SK-N-SH treated with all-trans-retinoic acid at 6 μM for 48 hours (cell line): ENCODE measurements around the gene GPR32.
A peak's percentile ranks its signal among the peaks of the same experiment; 100 is the strongest.

ENCODE experiments used
- ATAC-seq: fragments of 200-7000 bp; cut with Tn5 transposase; 3 replicates; pipeline ENCODE4 v1.9.1; 2020; ENCODE audit warnings: mild to moderate bottlenecking, moderate library complexity
- ARNTL ChIP-seq: fragments of 450-650 bp; formaldehyde crosslinking; IDR thresholded peaks from 2 replicates; pipeline ENCODE4 v1.5.0; 2020; ENCODE audit warnings: low read depth, mild to moderate bottlenecking, moderate library complexity, borderline replicate concordance
- BACH2 ChIP-seq: fragments of 250-450 bp; sonication (Bioruptor Pico); IDR thresholded peaks from 2 replicates; pipeline ENCODE4 v1.9.0; 2021; ENCODE audit warnings: mild to moderate bottlenecking, borderline replicate concordance
- CREB5 ChIP-seq: fragments of 250-450 bp; sonication (Bioruptor Pico); IDR thresholded peaks from 2 replicates; pipeline ENCODE4 v1.5.1; 2020; ENCODE audit warnings: low read depth, mild to moderate bottlenecking, moderate library complexity
- CSDC2 ChIP-seq: fragments of 250-450 bp; sonication (Bioruptor Pico); IDR thresholded peaks from 2 replicates; pipeline ENCODE4 v1.5.0; 2020; ENCODE audit warnings: mild to moderate bottlenecking, moderate library complexity
- CSRNP3 ChIP-seq: fragments of 250-450 bp; sonication (Bioruptor Pico); IDR thresholded peaks from 2 replicates; pipeline ENCODE4 v1.5.1; 2021; ENCODE audit warnings: mild to moderate bottlenecking, moderate library complexity
- ESRRG ChIP-seq: fragments of 250-450 bp; sonication (Bioruptor Pico); IDR thresholded peaks from 2 replicates; pipeline ENCODE4 v1.6.1; 2021; ENCODE audit warnings: mild to moderate bottlenecking
- GLIS3 ChIP-seq: fragments of 250-450 bp; sonication (Bioruptor Pico); IDR thresholded peaks from 2 replicates; pipeline ENCODE4 v1.5.0; 2020; ENCODE audit warnings: mild to moderate bottlenecking, moderate library complexity
- ISL1 ChIP-seq: fragments of 250-450 bp; sonication (Bioruptor Pico); IDR thresholded peaks from 2 replicates; pipeline ENCODE4 v2.1.2; 2022; ENCODE audit warnings: mild to moderate bottlenecking, moderate library complexity
- OSR1 ChIP-seq: fragments of 250-450 bp; sonication (Bioruptor Pico); IDR thresholded peaks from 2 replicates; pipeline ENCODE4 v1.8.0; 2022; ENCODE audit warnings: moderate library complexity, mild to moderate bottlenecking, inconsistent platforms
- POU6F1 ChIP-seq: fragments of 250-450 bp; sonication (Bioruptor Pico); IDR thresholded peaks from 2 replicates; pipeline ENCODE4 v1.8.0; 2021; ENCODE audit warnings: low read depth, mild to moderate bottlenecking, moderate library complexity, borderline replicate concordance
- RARB ChIP-seq: fragments of 250-450 bp; sonication (Bioruptor Pico); IDR thresholded peaks from 2 replicates; pipeline ENCODE4 v1.8.0; 2021; ENCODE audit warnings: mild to moderate bottlenecking, moderate library complexity
- SNAI2 ChIP-seq: fragments of 250-450 bp; sonication (Bioruptor Pico); IDR thresholded peaks from 2 replicates; pipeline ENCODE4 v1.5.0; 2020; ENCODE audit warnings: mild to moderate bottlenecking, moderate library complexity
- TCF4 ChIP-seq: fragments of 250-450 bp; sonication (Bioruptor Pico); IDR thresholded peaks from 2 replicates; pipeline ENCODE4 v1.8.0; 2021; ENCODE audit warnings: mild to moderate bottlenecking, moderate library complexity, borderline replicate concordance
- TOX ChIP-seq: fragments of 250-450 bp; sonication (Bioruptor Pico); IDR thresholded peaks from 2 replicates; pipeline ENCODE4 v1.8.0; 2021; ENCODE audit warnings: mild to moderate bottlenecking, moderate library complexity, borderline replicate concordance
- TSHZ2 ChIP-seq: fragments of 250-450 bp; sonication (Bioruptor Pico); IDR thresholded peaks from 2 replicates; pipeline ENCODE4 v1.5.0; 2020; ENCODE audit warnings: mild to moderate bottlenecking, moderate library complexity
- ZC3H10 ChIP-seq: fragments of 250-450 bp; sonication (Bioruptor Pico); IDR thresholded peaks from 2 replicates; pipeline ENCODE4 v1.5.1; 2021; ENCODE audit warnings: mild to moderate bottlenecking, moderate library complexity
- ZFP3 ChIP-seq: fragments of 250-450 bp; sonication (Bioruptor Pico); IDR thresholded peaks from 2 replicates; pipeline ENCODE4 v1.5.0; 2020; ENCODE audit warnings: mild to moderate bottlenecking, moderate library complexity
- ZFP30 ChIP-seq: fragments of 450-650 bp; formaldehyde crosslinking; IDR thresholded peaks from 2 replicates; pipeline ENCODE4 v1.5.0; 2022; ENCODE audit warnings: mild to moderate bottlenecking, moderate library complexity
- ZNF565 ChIP-seq: fragments of 450-650 bp; formaldehyde crosslinking; conservative IDR thresholded peaks from 2 replicates; pipeline ENCODE4 v1.5.0; 2020; ENCODE audit warnings: low read depth, mild to moderate bottlenecking, moderate library complexity
- ZNF70 ChIP-seq: fragments of 450-650 bp; formaldehyde crosslinking; IDR thresholded peaks from 2 replicates; pipeline ENCODE4 v1.5.0; 2020; ENCODE audit warnings: mild to moderate bottlenecking, moderate library complexity
- ZNF8 ChIP-seq: fragments of 450-650 bp; formaldehyde crosslinking; IDR thresholded peaks from 2 replicates; pipeline ENCODE4 v1.5.0; 2020; ENCODE audit warnings: mild to moderate bottlenecking, moderate library complexity

GPR32 gene

GRCh38 chr19:50777261-50777660 is 7.0 kb downstream of the GPR32 start:
- no peak for TF ChIP-seq ZC3H10
- no peak for TF ChIP-seq TOX
- no peak for TF ChIP-seq TCF4 (CRISPR knock-in tag)
- no peak for TF ChIP-seq OSR1 (CRISPR knock-in tag)
- no peak for TF ChIP-seq ZNF8
- no peak for TF ChIP-seq SNAI2 (CRISPR knock-in tag)
- TF ChIP-seq CSRNP3 (CRISPR knock-in tag): no peak
- TF ChIP-seq ZFP30 (CRISPR knock-in tag): no peak
- no peak for TF ChIP-seq CSDC2 (CRISPR knock-in tag)
- no peak for TF ChIP-seq CREB5 (CRISPR knock-in tag)
- TF ChIP-seq TSHZ2 (CRISPR knock-in tag): no peak
- TF ChIP-seq ARNTL (CRISPR knock-in tag): no peak
- TF ChIP-seq ISL1: no peak
- TF ChIP-seq BACH2 (CRISPR knock-in tag): no peak
- TF ChIP-seq RARB (CRISPR knock-in tag): no peak
- no peak for TF ChIP-seq ZNF565 (CRISPR knock-in tag)
- no peak for TF ChIP-seq ZFP3
- TF ChIP-seq ESRRG: no peak
- ATAC-seq: no peak

- TF ChIP-seq ZNF8 (no peak), ZNF70 (CRISPR knock-in tag) (no peak), TOX (no peak), BACH2 (CRISPR knock-in tag) (no peak), CSDC2 (CRISPR knock-in tag) (no peak), POU6F1 (no peak), TSHZ2 (CRISPR knock-in tag) (no peak), TCF4 (CRISPR knock-in tag) (no peak), ESRRG (no peak), ZNF565 (CRISPR knock-in tag) (no peak), GLIS3 (CRISPR knock-in tag) (no peak), RARB (CRISPR knock-in tag) (no peak), ZC3H10 (no peak), ZFP3 (no peak), CREB5 (CRISPR knock-in tag) (no peak), ARNTL (CRISPR knock-in tag) (no peak)
Observed at GRCh38 chr19:50777830-50778303, 7.6 kb downstream of the GPR32 start.

More at GRCh38 chr19:50777830-50778303, 7.6 kb downstream of the GPR32 start:
- peak; percentile 46 for ATAC-seq
